Stimulated activated CD4-positive, alpha-beta T cell treated with anti-CD3 and anti-CD28 coated beads, Interleukin-15, amount 100 ng/mL, for 48 hours (primary cell): ENCODE results near the gene CIT.

ENCODE experiments used
- DNase-seq, 2 donors: peaks; one replicate each; pipeline ENCODE4 v3.0.0-alpha.2; 2020; ENCODE audit warnings: low read depth in 2 of 2

CIT gene

GRCh38 chr12:119700078-119700477, 177.0 kb downstream of the CIT start:
- DNase-seq = no peak

- DNase-seq = no peak
These were observed 177.8 kb downstream of the CIT start for GRCh38 chr12:119699199-119699760.

DNA sequence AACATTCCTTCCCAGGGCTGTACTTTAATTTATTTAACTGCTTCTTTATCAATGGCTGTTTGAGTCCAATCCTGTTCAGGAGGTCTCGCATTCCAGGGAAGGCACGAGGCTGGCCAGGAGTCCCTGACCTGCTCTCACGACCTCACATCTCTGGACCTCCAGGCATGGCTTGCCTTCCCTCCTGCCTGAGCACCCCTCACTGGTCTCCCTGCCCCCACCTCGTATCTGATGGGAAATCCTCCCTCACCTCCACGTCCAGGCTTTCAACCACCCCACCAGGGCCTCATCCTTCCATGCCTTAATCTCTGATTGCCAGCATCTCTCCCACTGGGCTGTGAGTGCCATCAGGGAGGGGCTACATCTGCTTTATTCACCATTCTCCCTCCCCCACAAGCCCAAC, 180.2 kb downstream of the CIT start:
- DNase-seq = no peak

DNA sequence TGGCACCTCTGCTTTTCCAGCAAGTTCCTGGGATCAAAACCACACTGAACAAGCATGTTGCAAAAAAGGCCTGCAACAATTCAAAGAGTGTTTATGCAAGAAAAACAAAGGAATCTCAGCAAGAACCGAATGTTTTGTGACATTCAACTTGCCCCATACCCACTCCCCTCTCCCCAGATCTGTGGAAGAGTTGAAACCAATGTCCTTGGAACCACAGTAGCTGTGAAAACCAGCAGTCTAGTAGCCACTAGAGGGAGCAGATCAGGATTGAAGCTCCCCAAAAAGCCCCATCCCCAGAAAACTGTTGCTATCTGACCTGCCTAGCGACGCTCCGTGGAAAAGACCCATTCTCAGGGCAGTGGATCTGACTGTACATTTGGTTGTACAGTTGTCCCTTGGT, 182.1 kb downstream of the CIT start:
- no peak for DNase-seq

- no peak for DNase-seq
These were observed 183.0 kb downstream of the CIT start for GRCh38 chr12:119694111-119694510.

DNA sequence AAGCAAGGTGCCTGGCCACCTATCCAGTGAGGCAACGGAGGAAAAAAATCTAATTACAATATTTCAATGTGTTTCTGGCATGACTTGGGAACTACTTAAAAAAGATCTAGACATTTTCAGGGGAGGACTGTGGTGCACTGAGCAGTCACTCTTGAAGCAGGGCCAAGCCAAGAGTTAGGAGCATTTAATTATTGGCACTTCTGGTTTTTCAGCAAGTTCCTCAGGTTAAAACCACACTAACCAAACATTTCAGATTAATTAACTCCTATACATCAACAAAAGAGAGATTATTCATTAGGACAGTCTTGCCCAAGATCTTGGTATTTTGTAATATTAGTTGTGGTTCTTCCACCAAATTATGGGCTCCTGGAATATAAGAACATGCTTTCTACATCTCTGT, 183.6 kb downstream of the CIT start:
- DNase-seq = no peak

- no peak for DNase-seq
These were observed 184.1 kb downstream of the CIT start for GRCh38 chr12:119692997-119693396.

- DNase-seq = no peak
These were observed 184.7 kb downstream of the CIT start for GRCh38 chr12:119692410-119692809.

DNA sequence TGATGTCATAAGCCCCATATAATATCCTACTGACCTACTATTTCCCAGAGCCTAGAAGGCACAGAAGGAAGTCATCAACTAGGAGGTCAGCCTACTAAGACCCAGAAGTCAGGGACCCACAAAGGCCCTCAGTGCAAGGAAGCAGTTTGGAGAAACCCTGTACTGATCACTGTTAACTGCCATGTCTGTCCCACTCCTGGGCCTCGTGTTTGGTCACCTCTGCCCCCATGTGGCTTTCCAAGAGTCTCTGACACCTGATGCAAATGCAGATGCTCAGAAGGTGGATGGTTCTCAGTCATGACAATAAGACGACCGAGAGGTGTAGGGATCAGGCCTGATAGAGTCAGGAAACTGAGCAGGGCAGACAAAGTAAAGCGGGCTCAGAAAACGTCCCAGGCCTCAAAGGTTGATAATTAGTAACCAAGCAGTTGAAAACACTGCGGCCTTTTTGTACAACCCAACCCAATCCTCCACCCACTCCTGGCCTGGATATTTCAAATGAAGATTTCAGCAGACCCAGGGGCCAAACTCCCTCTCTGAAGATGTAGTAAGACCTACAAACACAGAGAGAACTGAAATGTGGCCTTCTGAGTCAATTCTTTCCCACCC, 185.8 kb downstream of the CIT start:
- no peak for DNase-seq

DNA sequence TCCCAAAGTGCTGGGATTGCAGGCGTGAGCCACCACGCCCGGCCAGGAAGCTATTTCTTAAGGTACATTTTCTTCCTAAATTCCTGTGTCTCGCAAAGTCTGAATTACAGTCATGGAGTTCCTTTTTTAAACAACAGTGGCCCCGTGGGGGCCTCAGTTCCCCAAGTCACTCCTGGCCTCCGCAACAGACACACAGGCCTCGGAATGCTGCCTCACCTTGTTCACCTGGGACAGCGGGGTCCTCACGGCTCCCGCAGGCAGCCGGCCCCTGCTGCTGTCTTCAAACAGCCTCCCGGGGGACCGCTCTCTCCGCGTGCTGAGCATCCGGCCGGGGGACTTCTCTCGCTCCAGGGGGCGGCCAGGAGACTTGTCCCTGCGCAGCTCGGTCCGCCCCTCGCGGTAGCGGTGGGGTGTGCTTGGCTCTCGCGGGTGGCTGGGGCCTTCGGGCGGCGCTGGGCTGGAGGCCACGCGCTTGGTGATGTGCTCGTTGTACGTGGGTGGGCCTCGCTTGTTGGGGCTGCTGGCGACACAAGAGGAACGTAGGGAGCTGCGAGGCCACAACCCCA, 187.1 kb downstream of the CIT start:
- DNase-seq = no peak

DNA sequence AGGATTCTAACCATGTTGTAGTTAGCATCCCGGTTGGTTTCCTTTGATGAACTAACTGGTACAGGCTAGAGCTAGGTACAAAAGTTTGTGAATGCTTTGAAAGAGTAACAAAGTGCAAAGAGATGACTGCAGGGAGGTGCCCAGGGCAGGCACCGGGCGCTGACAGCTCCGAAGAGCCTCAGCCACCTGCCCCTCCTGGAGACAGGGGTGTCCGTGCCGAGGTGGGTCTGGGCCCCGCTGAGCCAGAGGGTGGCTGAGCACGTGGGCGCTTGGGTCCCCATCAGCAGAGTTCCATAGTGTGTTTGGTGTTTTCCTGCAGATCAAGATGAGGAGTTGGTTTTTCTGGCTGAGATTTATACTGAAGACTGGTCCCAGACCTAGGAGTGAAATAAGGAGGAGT, 189.2 kb downstream of the CIT start:
- no peak for DNase-seq

GRCh38 chr12:119687406-119687805, 189.7 kb downstream of the CIT start:
- no peak for DNase-seq

DNA sequence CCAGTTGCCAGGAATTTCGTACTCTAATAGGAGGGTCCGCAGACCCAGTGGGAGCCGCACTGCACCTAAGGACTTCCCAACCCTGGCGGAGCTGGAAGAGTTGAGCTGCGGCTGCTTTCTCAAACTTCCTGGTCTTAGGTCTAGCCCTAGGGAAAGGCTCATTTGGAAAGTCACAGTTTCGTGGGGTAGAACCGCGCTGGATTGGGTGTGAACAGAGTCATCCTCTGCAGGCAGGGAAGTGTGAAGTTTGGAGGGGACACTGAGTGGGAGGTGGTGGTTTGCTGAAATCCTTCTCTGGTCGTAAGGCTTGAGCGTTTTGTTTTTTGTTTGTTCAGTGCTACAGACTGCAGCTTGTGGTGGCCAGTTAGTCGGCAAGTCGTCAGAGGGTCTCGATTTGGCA, 190.3 kb downstream of the CIT start:
- no peak for DNase-seq

GRCh38 chr12:119686355-119686754, 190.8 kb downstream of the CIT start:
- no peak for DNase-seq

GRCh38 chr12:119685375-119685774, 191.7 kb downstream of the CIT start:
- no peak for DNase-seq

GRCh38 chr12:119684711-119685369, 192.3 kb downstream of the CIT start:
- no peak for DNase-seq

DNA sequence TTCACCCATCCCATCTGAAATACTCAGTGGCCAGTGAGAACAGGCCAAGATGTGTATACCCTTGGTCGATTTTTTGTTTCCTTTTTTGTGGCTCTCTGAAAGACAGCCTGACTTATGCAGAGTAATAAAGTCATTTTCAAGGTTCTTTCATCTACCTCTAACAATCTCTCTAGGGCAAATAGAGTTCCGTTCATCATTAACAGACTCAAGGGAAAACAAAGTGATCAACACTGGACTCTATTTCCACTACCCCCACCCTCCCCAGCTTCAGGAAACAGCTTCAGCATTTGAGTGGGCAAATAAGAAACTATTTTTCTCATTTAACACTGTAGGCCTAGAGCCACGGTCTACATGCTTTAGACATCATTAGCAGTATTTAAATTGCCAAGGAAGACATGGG, 193.3 kb downstream of the CIT start:
- DNase-seq = no peak

DNA sequence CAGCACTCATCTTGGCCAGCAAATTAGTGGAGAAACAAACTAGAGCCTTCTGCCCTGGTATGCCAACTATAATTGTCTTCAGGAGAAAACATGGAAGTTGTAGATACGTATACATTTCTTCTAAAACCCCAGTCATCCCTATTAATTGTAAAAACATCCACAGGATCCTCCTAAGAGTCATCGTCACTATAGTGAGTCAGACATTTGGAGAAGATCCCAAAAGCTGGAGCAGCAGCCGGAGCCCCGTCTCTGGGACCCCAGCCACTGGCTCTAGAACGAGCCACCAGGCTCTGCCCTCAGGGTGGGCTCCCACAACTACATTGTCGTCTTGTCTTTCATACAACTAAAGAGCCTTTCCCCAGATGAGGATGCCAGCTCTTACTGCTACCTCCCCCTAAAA, 193.7 kb downstream of the CIT start:
- no peak for DNase-seq

- no peak for DNase-seq
These were observed 194.4 kb downstream of the CIT start for GRCh38 chr12:119682639-119683252.

DNA sequence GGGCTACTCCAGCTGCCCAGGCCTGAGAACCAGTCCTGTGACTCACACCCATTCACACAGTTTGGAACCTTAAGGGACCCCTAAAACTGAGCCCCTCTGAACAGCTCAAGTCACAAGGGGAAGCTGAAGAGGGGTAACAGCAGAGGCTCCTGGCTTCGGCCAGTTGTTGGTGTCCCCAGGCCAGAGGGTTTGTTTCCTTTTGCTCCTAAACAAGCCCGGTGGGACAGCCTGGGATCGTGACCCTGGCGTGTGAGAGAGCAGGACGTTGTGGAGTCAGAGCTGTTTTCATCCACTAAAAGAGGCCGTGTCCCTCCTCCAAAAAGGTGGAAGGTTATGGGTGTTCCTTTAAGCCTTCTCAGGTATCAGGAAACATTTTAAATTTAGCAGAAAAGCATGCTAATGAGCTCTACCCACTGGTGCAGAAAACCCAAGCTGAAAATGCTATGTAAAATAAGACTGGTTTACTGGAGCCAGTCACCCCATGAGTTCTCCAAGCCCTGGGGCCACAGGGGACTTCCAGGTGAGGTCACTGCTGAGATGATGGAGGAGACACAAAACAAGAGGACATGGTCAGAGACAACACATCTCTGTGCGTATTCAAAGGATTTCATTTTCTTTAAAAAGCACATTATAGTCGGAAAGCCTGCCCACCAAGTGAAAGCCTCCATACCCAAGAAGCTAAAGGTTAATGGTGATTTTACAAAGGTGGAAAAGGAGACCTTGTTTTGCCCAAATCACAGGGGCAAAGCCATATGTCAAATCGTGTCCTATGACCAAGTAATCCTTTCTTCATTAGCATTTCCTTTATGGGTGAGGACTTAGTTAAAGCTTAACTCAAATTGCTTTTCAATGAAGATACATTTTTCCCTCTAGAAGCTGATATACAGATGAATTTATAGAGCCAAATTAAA, 195.1 kb downstream of the CIT start:
- DNase-seq = no peak

DNA sequence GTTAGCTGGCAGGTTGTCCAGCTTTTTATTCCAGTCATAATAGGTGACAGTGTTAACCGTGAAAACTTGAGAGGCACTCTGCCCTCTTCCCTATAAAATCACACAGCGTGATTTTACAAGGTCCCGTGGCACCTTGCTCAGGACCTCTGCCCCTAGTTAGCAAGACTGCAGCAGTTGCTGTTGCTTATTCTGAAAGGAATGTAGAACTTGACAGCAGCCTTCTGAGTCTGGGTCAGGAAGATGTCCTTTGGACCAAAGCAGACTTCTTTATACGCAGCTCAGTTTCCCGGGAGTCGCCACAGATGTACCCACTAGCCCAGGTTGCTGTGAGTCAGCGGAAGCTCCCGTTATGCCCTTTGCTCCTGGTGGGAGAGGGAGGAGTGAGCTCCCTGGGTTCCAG, 196.0 kb downstream of the CIT start:
- no peak for DNase-seq

DNA sequence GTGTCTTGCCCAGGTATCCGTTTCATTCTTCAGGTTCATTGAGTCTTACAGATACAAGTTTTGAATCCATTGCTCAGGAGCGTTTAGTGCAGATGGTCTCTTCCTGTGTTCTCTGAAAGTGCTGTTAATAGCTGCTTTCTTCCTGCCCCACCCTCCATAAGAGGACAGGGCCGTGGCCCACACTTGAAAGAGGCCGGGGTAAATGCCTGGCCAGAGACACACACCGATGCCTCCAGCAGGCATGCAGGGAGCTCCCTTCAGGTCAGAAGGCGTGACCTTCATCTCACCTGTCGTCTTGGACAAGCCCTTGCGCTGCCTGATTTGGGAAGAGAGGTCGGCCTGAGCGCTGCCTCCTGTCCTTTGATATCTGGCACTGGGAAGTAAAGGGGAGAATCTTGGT, 197.6 kb downstream of the CIT start:
- DNase-seq = no peak
